KOPT-K1 (cell line): Measurements from ENCODE around the gene EGFL6.
"Not testable (repeated sequence)": the region's sequence is repeated elsewhere in the genome, so short reads cannot be mapped to it uniquely, and the experiment has no call there.

Experiments
- H3K27ac ChIP-seq: fragments of 200-600 bp; sonication (generic); 2 replicates; pipeline ENCODE4 v1.5.1; 2016; ENCODE audit warnings: antibody characterized with exemption, mild to moderate bottlenecking, low read depth, low read length; ENCODE audit not compliant: poor library complexity, severe bottlenecking
- H3K36me3 ChIP-seq: fragments of 200-600 bp; sonication (generic); 2 replicates; pipeline ENCODE4 v1.5.1; 2017; ENCODE audit warnings: antibody characterized with exemption, mild to moderate bottlenecking, low read length, moderate library complexity; ENCODE audit not compliant: insufficient read depth
- H3K9me3 ChIP-seq: fragments of 200-600 bp; sonication (generic); 2 replicates; pipeline ENCODE4 v1.5.1; 2017; ENCODE audit warnings: antibody characterized with exemption, low read length, mild to moderate bottlenecking; ENCODE audit not compliant: insufficient read depth, poor library complexity, severe bottlenecking

EGFL6 gene

DNA sequence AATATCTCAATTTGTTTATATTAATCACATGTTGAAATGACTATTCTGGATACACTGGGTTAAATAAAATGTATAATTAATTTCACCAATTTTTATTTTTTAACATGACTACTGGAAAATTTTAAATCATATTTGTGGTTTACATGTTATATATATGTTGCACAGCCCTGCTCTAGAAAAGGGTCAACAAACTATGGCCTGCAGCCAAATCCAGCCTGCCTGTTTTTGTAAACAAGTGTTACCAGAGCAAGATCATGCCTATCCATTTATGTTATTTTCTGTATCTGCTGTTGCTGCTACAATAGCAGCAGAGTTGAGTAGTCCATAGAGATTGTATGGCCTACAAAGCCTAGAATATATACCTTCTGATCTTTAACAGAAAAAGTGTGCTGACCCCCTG, 84.7 kb downstream of the EGFL6 start:
- no peaks in the 10 kb centered on the region for H3K9me3 ChIP-seq
- H3K36me3 ChIP-seq: no peaks in the 10 kb centered on the region
- peak overlapping the region; percentile 81 for H3K27ac ChIP-seq

GRCh38 chrX:13655674-13656073, 86.3 kb downstream of the EGFL6 start:
- Histone ChIP-seq H3K36me3 (no peaks in the 10 kb centered on the region; the same call in 1 of the 2 replicates), H3K9me3 (no peaks in the 10 kb centered on the region), H3K27ac (no peak overlapping the region)

- Histone ChIP-seq H3K27ac (peak overlapping the region; percentile 14), H3K36me3 (peaks cover 16% of the 10 kb centered on the region), H3K9me3 (no peaks in the 10 kb centered on the region)
Observed at GRCh38 chrX:13658602-13659001, 89.2 kb downstream of the EGFL6 start.

- Histone ChIP-seq H3K27ac (peak overlapping the region; percentile 14), H3K36me3 (peaks cover 21% of the 10 kb centered on the region)
Observed at GRCh38 chrX:13659063-13659462, 89.7 kb downstream of the EGFL6 start.

DNA sequence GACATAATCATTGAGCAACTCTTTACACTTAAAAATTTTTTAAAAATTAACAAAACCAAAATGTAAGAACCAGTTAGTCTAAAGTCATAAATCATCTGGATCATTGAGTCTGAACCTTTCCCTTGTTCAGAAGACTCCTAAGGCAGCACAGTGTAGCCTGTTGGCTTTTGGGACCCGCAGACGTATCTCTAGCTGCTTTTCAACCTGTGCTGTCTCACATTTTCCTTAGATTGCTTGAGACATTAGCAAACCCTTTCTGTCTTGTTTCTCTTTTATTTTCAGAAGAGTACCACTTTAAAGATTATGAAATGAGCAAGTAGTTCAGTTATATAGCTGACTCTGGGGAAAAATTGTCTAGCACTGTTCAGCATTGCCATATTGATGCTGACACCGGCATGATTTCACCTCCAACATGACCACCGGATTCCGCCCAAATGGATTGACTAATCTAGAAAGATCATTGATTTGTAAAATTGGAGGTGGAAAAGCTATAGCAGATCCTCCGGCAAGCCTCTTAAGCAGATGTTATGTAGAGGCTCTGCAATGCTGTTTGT, 92.4 kb downstream of the EGFL6 start:
- H3K27ac ChIP-seq: no peak overlapping the region
- H3K36me3 ChIP-seq: peaks cover 26% of the 10 kb centered on the region
- H3K9me3 ChIP-seq: no peaks in the 10 kb centered on the region

More at GRCh38 chrX:13659063-13659462, 89.7 kb downstream of the EGFL6 start:
- H3K9me3 ChIP-seq: no peaks in the 10 kb centered on the region

GRCh38 chrX:13662355-13662791, 93.0 kb downstream of the EGFL6 start:
- no peaks in the 10 kb centered on the region for H3K9me3 ChIP-seq
- no peak overlapping the region for H3K27ac ChIP-seq
- peaks cover 26% of the 10 kb centered on the region for H3K36me3 ChIP-seq

DNA sequence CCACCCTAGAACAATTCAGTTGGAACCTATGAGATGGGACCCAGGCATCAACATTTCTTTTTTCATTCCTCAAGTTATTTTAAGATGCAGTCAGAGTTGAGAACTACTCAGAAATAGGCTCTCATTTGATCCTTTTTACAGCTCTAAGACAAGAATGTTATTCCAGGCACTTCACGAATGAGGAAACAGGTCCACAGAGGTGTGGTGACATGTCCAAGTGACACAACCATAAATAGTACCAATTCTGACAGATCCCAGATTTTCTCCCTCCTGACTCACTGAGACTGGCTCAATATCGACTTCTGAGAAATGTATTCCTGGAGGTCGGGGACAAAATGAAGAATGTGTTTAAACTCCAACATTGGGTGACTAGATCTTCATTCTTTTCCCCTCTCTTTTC, 94.6 kb downstream of the EGFL6 start:
- H3K9me3 ChIP-seq: no peaks in the 10 kb centered on the region
- H3K27ac ChIP-seq: no peak overlapping the region
- H3K36me3 ChIP-seq: peaks cover 26% of the 10 kb centered on the region

DNA sequence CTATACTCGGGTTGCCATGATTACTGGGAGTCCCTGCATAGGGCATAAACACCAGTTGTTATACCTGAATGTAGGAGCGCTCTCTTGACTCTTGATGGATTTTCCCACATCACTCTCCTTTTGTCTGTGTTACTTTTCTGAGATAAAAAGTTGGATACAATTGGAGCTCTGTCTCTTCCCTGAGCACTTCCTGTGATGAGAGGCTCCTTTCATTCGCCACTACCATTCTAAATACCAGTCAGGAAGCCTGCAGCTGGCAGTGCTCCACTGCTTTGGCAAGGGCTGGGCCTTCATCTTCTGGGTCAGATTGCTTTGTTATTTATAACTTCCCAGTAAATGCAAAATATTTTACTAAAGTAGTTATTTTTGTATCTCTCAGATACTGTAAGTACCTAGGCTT, 97.4 kb downstream of the EGFL6 start:
- no peak overlapping the region for H3K27ac ChIP-seq
- H3K9me3 ChIP-seq: no peaks in the 10 kb centered on the region
- peaks cover 23% of the 10 kb centered on the region for H3K36me3 ChIP-seq

DNA sequence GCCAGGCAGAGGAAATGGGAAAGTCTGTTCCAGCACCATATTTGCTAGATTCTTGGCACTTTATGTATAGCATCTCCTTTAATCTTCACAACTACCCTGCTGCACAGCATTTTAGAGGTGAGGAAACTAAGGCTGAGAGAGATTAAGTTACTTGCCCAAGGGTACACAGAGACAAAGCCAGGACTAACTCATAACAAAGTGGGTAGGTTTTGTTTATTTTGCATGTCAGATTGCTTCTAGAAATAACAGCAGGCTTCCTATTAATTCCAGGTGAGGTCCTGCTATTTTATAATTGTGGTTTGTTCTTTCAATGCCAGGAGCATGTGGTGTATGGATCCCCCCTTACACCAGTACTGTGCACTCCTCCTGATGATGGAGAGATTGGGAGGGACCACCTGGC, 98.5 kb downstream of the EGFL6 start:
- Histone ChIP-seq H3K9me3 (no peaks in the 10 kb centered on the region), H3K36me3 (peaks cover 16% of the 10 kb centered on the region), H3K27ac (no peak overlapping the region)

DNA sequence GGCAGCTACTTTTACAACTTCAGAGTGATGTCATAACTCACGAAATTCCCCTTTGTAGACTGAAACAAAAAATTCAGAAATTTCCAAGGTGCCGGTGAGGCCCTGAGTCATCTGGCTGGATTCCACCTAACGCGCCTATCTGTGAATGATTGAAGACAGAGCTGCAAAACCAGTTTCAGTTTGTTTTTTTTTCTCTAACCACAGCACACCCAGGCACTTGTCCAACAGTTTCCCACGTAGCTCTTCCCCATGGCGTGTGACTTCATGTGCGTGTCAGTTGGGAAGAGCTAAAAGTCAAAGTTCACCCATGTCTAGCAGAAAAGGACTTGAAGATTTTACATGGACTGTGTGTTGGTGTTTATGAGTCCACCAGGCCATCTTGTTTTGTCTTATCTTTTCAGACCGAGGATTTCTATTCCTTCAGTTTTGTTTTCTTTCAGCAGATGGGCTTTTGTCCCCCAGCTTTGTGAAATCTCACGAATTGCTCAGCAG, 99.9 kb downstream of the EGFL6 start:
- Histone ChIP-seq H3K27ac (no peak overlapping the region), H3K9me3 (no peaks in the 10 kb centered on the region), H3K36me3 (peaks cover 3% of the 10 kb centered on the region; the same call in 1 of the 2 replicates)

DNA sequence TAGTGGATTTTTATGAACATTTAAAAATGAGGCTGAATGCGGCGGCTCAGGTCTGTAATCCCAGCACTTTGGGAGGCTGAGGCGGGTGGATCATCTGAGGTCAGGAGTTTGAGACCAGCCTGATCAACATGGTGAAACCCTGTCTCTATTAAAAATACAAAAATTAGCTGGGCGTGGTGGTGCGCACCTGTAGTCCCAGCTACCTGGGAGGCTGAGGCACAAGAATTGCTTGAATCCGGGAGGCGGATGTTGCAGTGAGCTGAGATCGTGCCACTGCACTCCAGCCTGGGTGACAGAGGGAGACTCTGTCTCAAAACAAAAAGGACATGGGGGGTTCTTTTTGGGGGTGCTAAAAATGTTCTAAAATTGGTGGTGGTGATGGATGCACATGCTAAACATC, 100.4 kb downstream of the EGFL6 start:
- not testable (repeated sequence) for H3K9me3 ChIP-seq, H3K27ac ChIP-seq, H3K36me3 ChIP-seq

DNA sequence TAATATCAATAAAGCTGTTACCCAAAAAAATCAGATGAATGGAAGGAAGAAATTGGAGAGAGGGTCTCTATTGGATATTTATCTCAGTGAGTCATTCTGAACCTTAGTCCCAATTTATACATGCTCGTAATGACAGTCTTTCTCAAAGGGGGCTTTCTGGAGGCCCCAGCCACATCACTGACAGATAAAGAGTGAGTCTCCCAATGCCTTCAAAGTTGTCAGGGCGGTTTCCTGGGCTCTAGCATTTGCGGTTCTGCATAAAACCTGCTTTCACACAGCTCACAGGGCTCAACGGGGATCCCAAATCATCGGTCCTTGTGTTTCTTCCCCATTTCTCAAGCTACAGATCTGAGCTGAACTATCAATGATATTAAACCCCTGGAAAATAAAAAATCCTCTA, 100.8 kb downstream of the EGFL6 start:
- H3K27ac ChIP-seq: no peak overlapping the region
- no peaks in the 10 kb centered on the region for H3K36me3 ChIP-seq
- no peaks in the 10 kb centered on the region for H3K9me3 ChIP-seq

- Histone ChIP-seq H3K27ac (no peak overlapping the region), H3K36me3 (no peaks in the 10 kb centered on the region), H3K9me3 (no peaks in the 10 kb centered on the region)
Observed at GRCh38 chrX:13673016-13673415, 103.6 kb downstream of the EGFL6 start.

- Histone ChIP-seq H3K27ac (no peak overlapping the region), H3K9me3 (no peaks in the 10 kb centered on the region), H3K36me3 (no peaks in the 10 kb centered on the region)
Observed at GRCh38 chrX:13676885-13677284, 107.5 kb downstream of the EGFL6 start.

DNA sequence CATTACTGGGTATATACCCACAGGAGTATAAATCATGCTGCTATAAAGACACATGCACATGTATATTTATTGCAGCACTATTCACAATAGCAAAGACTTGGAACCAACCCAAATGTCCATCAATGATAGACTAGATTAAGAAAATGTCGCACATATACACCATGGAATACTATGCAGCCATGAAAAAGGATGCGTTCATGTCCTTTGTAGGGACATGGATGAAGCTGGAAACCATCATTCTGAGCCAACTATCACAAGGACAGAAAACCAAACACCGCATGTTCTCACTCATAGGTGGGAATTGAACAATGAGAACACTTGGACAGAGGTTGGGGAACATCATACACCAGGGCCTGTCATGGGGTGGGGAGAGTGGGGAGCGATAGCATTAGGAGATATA, 110.3 kb downstream of the EGFL6 start:
- H3K9me3 ChIP-seq, H3K27ac ChIP-seq, H3K36me3 ChIP-seq: not testable (repeated sequence)

GRCh38 chrX:13681595-13681994, 112.2 kb downstream of the EGFL6 start:
- Histone ChIP-seq H3K36me3 (no peaks in the 10 kb centered on the region), H3K27ac (no peak overlapping the region)

More at GRCh38 chrX:13681595-13681994, 112.2 kb downstream of the EGFL6 start:
- no peaks in the 10 kb centered on the region for H3K9me3 ChIP-seq
